ENCODE results near the gene SAMD5. TPM values are rescaled to one million over a fixed set of nuclear protein-coding genes. Genes with fewer than 3 reads are reported as not detected.

SAMD5 gene
- total RNA-seq, 2 experiments from 2014 or later: 0.18 TPM; not detected in 1

GRCh38 chr6:147551976-147552375 lies 43.5 kb downstream of the SAMD5 start:
- POLR2A ChIA-PET: no interaction called here
- Mint-ChIP-seq H3K27me3 (peaks cover 4% of the 10 kb centered on the region), H3K36me3 (ENCODE audit: low read depth) (no peaks in the 10 kb centered on the region), H3K27ac (no peak overlapping the region), H3K9me3 (ENCODE audit: low read depth) (no peaks in the 10 kb centered on the region), H3K4me1 (no peaks in the 10 kb centered on the region), H3K4me3 (no peak overlapping the region)
- CTCF ChIA-PET: no interaction called here
- ATAC-seq (no peak), DNase-seq (no peak)
- intact Hi-C loops (cut with DNase I, micrococcal nuclease): no loop called here

- no peak for DNase-seq
- no peaks in the 10 kb centered on the region for H3K4me1 Mint-ChIP-seq
Observed at GRCh38 chr6:147553099-147553498, 44.6 kb downstream of the SAMD5 start.

GRCh38 chr6:147554281-147554680 lies 45.8 kb downstream of the SAMD5 start:
- POLR2A ChIA-PET: interaction anchor here (0.6 kb wide), 1 partner anchor 569 kb away, joined by 3 read pairs; no protein-coding TSS in a partner anchor
- Mint-ChIP-seq H3K27me3 (peaks cover 4% of the 10 kb centered on the region), H3K27ac (no peak overlapping the region), H3K4me3 (no peak overlapping the region), H3K4me1 (no peaks in the 10 kb centered on the region), H3K9me3 (ENCODE audit: low read depth) (no peaks in the 10 kb centered on the region), H3K36me3 (ENCODE audit: low read depth) (no peaks in the 10 kb centered on the region)
- ATAC-seq: no peak
- CTCF ChIA-PET: no interaction called here
- intact Hi-C loops (cut with DNase I, micrococcal nuclease): no loop called here
- no peak for DNase-seq

More at GRCh38 chr6:147553099-147553498, 44.6 kb downstream of the SAMD5 start:
- intact Hi-C loops (cut with DNase I, micrococcal nuclease): no loop called here
- ChIA-PET CTCF (no interaction called here), POLR2A (no interaction called here)
- ATAC-seq: no peak
- Mint-ChIP-seq H3K36me3 (ENCODE audit: low read depth) (no peaks in the 10 kb centered on the region), H3K9me3 (ENCODE audit: low read depth) (no peaks in the 10 kb centered on the region), H3K27me3 (peaks cover 4% of the 10 kb centered on the region), H3K4me3 (no peak overlapping the region), H3K27ac (no peak overlapping the region)

- Mint-ChIP-seq H3K27me3 (peaks cover 5% of the 10 kb centered on the region), H3K4me3 (no peak overlapping the region), H3K27ac (no peak overlapping the region), H3K4me1 (no peaks in the 10 kb centered on the region), H3K9me3 (ENCODE audit: low read depth) (no peaks in the 10 kb centered on the region), H3K36me3 (ENCODE audit: low read depth) (no peaks in the 10 kb centered on the region)
- intact Hi-C loops (cut with DNase I, micrococcal nuclease): no loop called here
- ATAC-seq (no peak), DNase-seq (no peak)
- ChIA-PET CTCF (no interaction called here), POLR2A (no interaction called here)
Observed at GRCh38 chr6:147559006-147559405, 50.5 kb downstream of the SAMD5 start.

GRCh38 chr6:147560670-147561069 lies 52.2 kb downstream of the SAMD5 start:
- ATAC-seq (no peak), DNase-seq (no peak)
- intact Hi-C loops (cut with DNase I, micrococcal nuclease): no loop called here
- Mint-ChIP-seq H3K4me3 (no peak overlapping the region), H3K4me1 (no peaks in the 10 kb centered on the region), H3K27ac (no peak overlapping the region), H3K9me3 (ENCODE audit: low read depth) (no peaks in the 10 kb centered on the region), H3K27me3 (peaks cover 5% of the 10 kb centered on the region), H3K36me3 (ENCODE audit: low read depth) (no peaks in the 10 kb centered on the region)
- ChIA-PET CTCF (no interaction called here), POLR2A (no interaction called here)

GRCh38 chr6:147561726-147562125 lies 53.2 kb downstream of the SAMD5 start:
- Mint-ChIP-seq H3K9me3 (ENCODE audit: low read depth) (no peaks in the 10 kb centered on the region), H3K27ac (no peak overlapping the region), H3K36me3 (ENCODE audit: low read depth) (no peaks in the 10 kb centered on the region), H3K4me3 (no peak overlapping the region), H3K4me1 (no peaks in the 10 kb centered on the region), H3K27me3 (peaks cover 5% of the 10 kb centered on the region)
- ATAC-seq (no peak), DNase-seq (no peak)
- ChIA-PET CTCF (no interaction called here), POLR2A (no interaction called here)
- intact Hi-C loops (cut with DNase I, micrococcal nuclease): no loop called here

GRCh38 chr6:147563472-147563871 lies 55.0 kb downstream of the SAMD5 start:
- Mint-ChIP-seq H3K27ac (no peak overlapping the region), H3K9me3 (ENCODE audit: low read depth) (no peaks in the 10 kb centered on the region), H3K4me3 (no peak overlapping the region), H3K36me3 (ENCODE audit: low read depth) (no peaks in the 10 kb centered on the region), H3K4me1 (no peaks in the 10 kb centered on the region), H3K27me3 (peaks cover 5% of the 10 kb centered on the region)
- POLR2A ChIA-PET: no interaction called here
- DNase-seq: no peak
- CTCF ChIA-PET: no interaction called here
- intact Hi-C loops (cut with DNase I, micrococcal nuclease): no loop called here
- ATAC-seq: no peak

GRCh38 chr6:147564556-147564955 lies 56.1 kb downstream of the SAMD5 start:
- peaks cover 5% of the 10 kb centered on the region for H3K27me3 Mint-ChIP-seq
- intact Hi-C loops (cut with DNase I, micrococcal nuclease): no loop called here
- no peak for DNase-seq
- no peaks in the 10 kb centered on the region for H3K36me3 Mint-ChIP-seq (ENCODE audit: low read depth)
- ATAC-seq: no peak
- ChIA-PET CTCF (no interaction called here), POLR2A (no interaction called here)
- H3K4me1 Mint-ChIP-seq: no peaks in the 10 kb centered on the region
- no peak overlapping the region for H3K27ac Mint-ChIP-seq
- no peaks in the 10 kb centered on the region for H3K9me3 Mint-ChIP-seq (ENCODE audit: low read depth)
- no peak overlapping the region for H3K4me3 Mint-ChIP-seq

- Mint-ChIP-seq H3K4me3 (no peak overlapping the region), H3K27me3 (peaks cover 5% of the 10 kb centered on the region), H3K27ac (no peak overlapping the region), H3K4me1 (no peaks in the 10 kb centered on the region), H3K36me3 (ENCODE audit: low read depth) (no peaks in the 10 kb centered on the region), H3K9me3 (ENCODE audit: low read depth) (no peaks in the 10 kb centered on the region)
- ChIA-PET CTCF (no interaction called here), POLR2A (no interaction called here)
- ATAC-seq (no peak), DNase-seq (no peak)
- intact Hi-C loops (cut with DNase I, micrococcal nuclease): no loop called here
Observed at GRCh38 chr6:147566244-147566898, 57.9 kb downstream of the SAMD5 start.

GRCh38 chr6:147567141-147567805 lies 58.8 kb downstream of the SAMD5 start:
- POLR2A ChIA-PET: no interaction called here
- no peaks in the 10 kb centered on the region for H3K4me1 Mint-ChIP-seq

GRCh38 chr6:147569788-147570187 lies 61.3 kb downstream of the SAMD5 start:
- CTCF ChIA-PET: no interaction called here
- no peaks in the 10 kb centered on the region for H3K4me1 Mint-ChIP-seq
- no peaks in the 10 kb centered on the region for H3K9me3 Mint-ChIP-seq (ENCODE audit: low read depth)

More at GRCh38 chr6:147567141-147567805, 58.8 kb downstream of the SAMD5 start:
- peaks cover 3% of the 10 kb centered on the region for H3K27me3 Mint-ChIP-seq
- ATAC-seq (no peak), DNase-seq (no peak)
- no peaks in the 10 kb centered on the region for H3K9me3 Mint-ChIP-seq (ENCODE audit: low read depth)
- intact Hi-C loops (cut with DNase I, micrococcal nuclease): no loop called here
- no peak overlapping the region for H3K27ac Mint-ChIP-seq
- CTCF ChIA-PET: no interaction called here
- no peaks in the 10 kb centered on the region for H3K36me3 Mint-ChIP-seq (ENCODE audit: low read depth)
- no peak overlapping the region for H3K4me3 Mint-ChIP-seq

GRCh38 chr6:147570681-147571080 lies 62.2 kb downstream of the SAMD5 start:
- Mint-ChIP-seq H3K36me3 (ENCODE audit: low read depth) (no peaks in the 10 kb centered on the region), H3K4me1 (no peaks in the 10 kb centered on the region), H3K9me3 (ENCODE audit: low read depth) (no peaks in the 10 kb centered on the region), H3K27me3 (peaks cover 3% of the 10 kb centered on the region), H3K4me3 (no peak overlapping the region), H3K27ac (no peak overlapping the region)
- ChIA-PET POLR2A (no interaction called here), CTCF (no interaction called here)
- DNase-seq: no peak
- no peak for ATAC-seq
- intact Hi-C loops (cut with DNase I, micrococcal nuclease): no loop called here

More at GRCh38 chr6:147569788-147570187, 61.3 kb downstream of the SAMD5 start:
- H3K4me3 Mint-ChIP-seq: no peak overlapping the region
- no peak overlapping the region for H3K27ac Mint-ChIP-seq
- DNase-seq (no peak), ATAC-seq (no peak)
- peaks cover 3% of the 10 kb centered on the region for H3K27me3 Mint-ChIP-seq
- intact Hi-C loops (cut with DNase I, micrococcal nuclease): no loop called here
- no peaks in the 10 kb centered on the region for H3K36me3 Mint-ChIP-seq (ENCODE audit: low read depth)
- POLR2A ChIA-PET: no interaction called here

Data from activated CD4-positive, alpha-beta T cell treated with anti-CD3 and anti-CD28 coated beads for 36 hours (primary cell).